Caco-2 (cell line): ENCODE measurements around the gene CFAP126. TPM values are rescaled to one million over a fixed set of nuclear protein-coding genes. Genes with fewer than 3 reads are reported as not detected.
A peak's percentile ranks its signal among the peaks of the same experiment; 100 is the strongest.
"Not testable (repeated sequence)": the region's sequence is repeated elsewhere in the genome, so short reads cannot be mapped to it uniquely, and the experiment has no call there.

Source experiments
- Bru-seq: library from RNA; stranded (reverse); fragments of 400-500 nt; gene quantifications from one replicate; lab custom pipeline; 2021; lab: Mats Ljungman, UMichigan
- BruChase-seq, 2 experiments: library from RNA; stranded (reverse); fragments of 400-500 nt; gene quantifications; one replicate each; lab custom pipeline; 2021; lab: Mats Ljungman, UMichigan
- BruUV-seq: library from RNA; stranded (reverse); fragments of 400-500 nt; replicated peaks from 2 replicates; lab custom pipeline; 2021; lab: Mats Ljungman, UMichigan
- CTCF ChIA-PET: fragments of 300-600 bp; sonication (Branson Sonifier 250); formaldehyde crosslinking; loops from one replicate; lab custom pipeline; 2022; ENCODE audit warnings: antibody characterized with exemption; lab: Charles Lee
- POLR2A ChIA-PET: fragments of 300-600 bp; sonication (Branson Sonifier 250); formaldehyde crosslinking; loops from one replicate; lab custom pipeline; 2022; ENCODE audit warnings: antibody characterized with exemption; lab: Charles Lee
- DNase-seq, 2 experiments: peaks; one replicate each; pipeline versions ENCODE4 v3.0.0 to v3.0.0-alpha.2; 2020 to 2022
- H3K27me3 ChIP-seq: replicated peaks from 2 replicates; pipeline ENCODE4 v1.6.0; 2011; ENCODE audit warnings: low read length; ENCODE audit not compliant: control insufficient read depth, insufficient read depth
- H3K36me3 ChIP-seq: 2 replicates; pipeline ENCODE4 v1.5.1; 2011; ENCODE audit warnings: low read length; ENCODE audit not compliant: control insufficient read depth, insufficient read depth
- H3K4me1 ChIP-seq: fragments of 250-450 bp; sonication (Bioruptor Pico); 2 replicates; pipeline ENCODE4 v1.5.1; 2020; ENCODE audit warnings: mild to moderate bottlenecking
- H3K4me3 ChIP-seq: 2 replicates; pipeline ENCODE4 v1.5.1; 2011; ENCODE audit warnings: low read depth, mild to moderate bottlenecking, control low read depth, low read length
- H3K9me3 ChIP-seq: fragments of 250-450 bp; sonication (Bioruptor Pico); 2 replicates; pipeline ENCODE4 v1.5.1; 2020; ENCODE audit warnings: mild to moderate bottlenecking, moderate library complexity
- H3K27ac Mint-ChIP-seq: one replicate; pipeline ENCODE4 v1.8.0; 2022; ENCODE audit warnings: mixed read lengths; ENCODE audit not compliant: unreplicated experiment
- H3K27me3 Mint-ChIP-seq: one replicate; pipeline ENCODE4 v1.8.0; 2022; ENCODE audit warnings: mixed read lengths; ENCODE audit not compliant: insufficient read depth, unreplicated experiment
- H3K36me3 Mint-ChIP-seq: one replicate; pipeline ENCODE4 v1.8.0; 2022; ENCODE audit warnings: mild to moderate bottlenecking, mixed read lengths; ENCODE audit not compliant: insufficient read depth, unreplicated experiment
- H3K4me1 Mint-ChIP-seq: one replicate; pipeline ENCODE4 v1.8.0; 2022; ENCODE audit warnings: low read depth, mixed read lengths; ENCODE audit not compliant: unreplicated experiment
- H3K4me3 Mint-ChIP-seq: one replicate; pipeline ENCODE4 v1.8.0; 2022; ENCODE audit warnings: mild to moderate bottlenecking, moderate library complexity, mixed read lengths; ENCODE audit not compliant: unreplicated experiment
- H3K9me3 Mint-ChIP-seq: one replicate; pipeline ENCODE4 v1.8.0; 2022; ENCODE audit warnings: mixed read lengths; ENCODE audit not compliant: unreplicated experiment
- CTCF ChIP-seq, 2 experiments: fragments of 200-600 bp in 1 of 2; IDR thresholded peaks; 1 replicate in 1 of 2; 2 replicates in 1 of 2; pipeline versions ENCODE4 v1.5.1 to v1.8.0; 2011 to 2022; ENCODE audit warnings: antibody characterized with exemption in 1 of 2, control low read depth in 1 of 2, inconsistent platforms in 1 of 2, low read depth in 1 of 2, low read length in 1 of 2, mild to moderate bottlenecking in 1 of 2, moderate library complexity in 1 of 2; ENCODE audit not compliant: insufficient read depth in 1 of 2, severe bottlenecking in 1 of 2, unreplicated experiment in 1 of 2
- intact Hi-C: fragments of 100-400 bp; cut with micrococcal nuclease; formaldehyde crosslinking; loops from one replicate; pipeline ENCODE4 v1.10.0; 2022; ENCODE audit not compliant: unreplicated experiment
- long read RNA-seq: library from polyadenylated mRNA; stranded (forward); transcript quantifications from one replicate; pipeline ENCODE4 v2.0.0, GENCODE V29; 2022
- total RNA-seq: library from RNA; stranded (reverse); gene quantifications from 2 replicates; pipeline ENCODE4 v1.2.3, GENCODE V29; 2022

The CFAP126 gene
- total RNA-seq (not detected in 2 replicates), Bru-seq, nascent RNA (not detected), BruChase-seq, experiment 1, labeled RNA remaining after a 2-hour chase (percentile 20 among the genes with signal in this experiment), BruChase-seq, experiment 2, labeled RNA remaining after a 6-hour chase (not detected)
- long read RNA-seq, result 0 reads

GRCh38 chr1:161367684-161368400 is at the start of gene CFAP126:
TSS of gene CFAP126 (minus strand) at chr1:161367876. CDS start at chr1:161367868, 8 bp downstream.
- CTCF ChIA-PET, result interaction anchor here (1.2 to 1.7 kb wide), 2 partner anchors 76 to 142 kb away, joined by 3 to 5 read pairs; partner anchors contain the start of gene TOMM40L
- intact Hi-C loops, result no loop called here
- no TSS peak for BruUV-seq

GRCh38 chr1:161413050-161413449 is 45.4 kb upstream of the CFAP126 start:
- POLR2A ChIA-PET, H3K9me3 ChIP-seq, H3K4me3 ChIP-seq, H3K36me3 ChIP-seq, intact Hi-C loops, H3K27ac Mint-ChIP-seq, H3K27me3 Mint-ChIP-seq, H3K9me3 Mint-ChIP-seq, H3K4me3 Mint-ChIP-seq, H3K36me3 Mint-ChIP-seq, BruUV-seq, H3K27me3 ChIP-seq: not testable (repeated sequence)
- H3K4me1 ChIP-seq, result peaks cover 15% of the 10 kb centered on the region
- CTCF ChIA-PET, result interaction anchor here (0.7 kb wide), 1 partner anchor 501 kb away, joined by 3 read pairs; no protein-coding TSS in a partner anchor
- H3K4me1 Mint-ChIP-seq, result peaks cover 11% of the 10 kb centered on the region
- DNase-seq, result peak in 1 of 2 experiments; percentile 47

More at GRCh38 chr1:161367684-161368400, at the start of gene CFAP126:
- no peak within 1 kb of the TSS for H3K4me3 ChIP-seq
- H3K4me3 Mint-ChIP-seq, result no peak within 1 kb of the TSS
- peak; percentile 60 to 69 for DNase-seq
- POLR2A ChIA-PET, result no interaction called here
- H3K9me3 ChIP-seq, result no peaks in the 10 kb centered on the region
- no peaks in the 10 kb centered on the region for H3K9me3 Mint-ChIP-seq
- no peaks in the 10 kb centered on the region for H3K4me1 Mint-ChIP-seq
- no peak for TF ChIP-seq CTCF (IDR thresholded peaks at IDR 0.05; ENCODE audit: insufficient read depth in 1 of 2, low read depth in 1 of 2, low read length in 1 of 2, severe bottlenecking in 1 of 2, unreplicated experiment in 1 of 2)
- no peaks in the 10 kb centered on the region for H3K27me3 Mint-ChIP-seq
- H3K36me3 Mint-ChIP-seq, result peaks cover 46% of the 10 kb centered on the region
- no peaks in the 10 kb centered on the region; the same call in 1 of the 2 replicates for H3K36me3 ChIP-seq
- peak within 1 kb of the TSS; percentile 30 for H3K27ac Mint-ChIP-seq
- H3K4me1 ChIP-seq, result no peaks in the 10 kb centered on the region
- no peaks in the 10 kb centered on the region for H3K27me3 ChIP-seq

GRCh38 chr1:161410636-161410970 is 42.9 kb upstream of the CFAP126 start:
- peaks cover 11% of the 10 kb centered on the region for H3K4me1 Mint-ChIP-seq
- intact Hi-C loops, DNase-seq, H3K4me3 ChIP-seq, H3K27me3 ChIP-seq, BruUV-seq, H3K36me3 ChIP-seq, POLR2A ChIA-PET, H3K9me3 ChIP-seq, H3K9me3 Mint-ChIP-seq, CTCF ChIA-PET, H3K4me3 Mint-ChIP-seq, H3K36me3 Mint-ChIP-seq, H3K27ac Mint-ChIP-seq, H3K27me3 Mint-ChIP-seq: not testable (repeated sequence)
- H3K4me1 ChIP-seq, result peaks cover 15% of the 10 kb centered on the region

- H3K4me3 Mint-ChIP-seq, CTCF ChIA-PET, H3K27ac Mint-ChIP-seq: not testable (repeated sequence)
These were observed 42.4 kb upstream of the CFAP126 start for GRCh38 chr1:161409848-161410635.

More at GRCh38 chr1:161409848-161410635, 42.4 kb upstream of the CFAP126 start:
- DNase-seq, BruUV-seq, H3K36me3 ChIP-seq, H3K9me3 Mint-ChIP-seq, H3K36me3 Mint-ChIP-seq, H3K27me3 Mint-ChIP-seq, POLR2A ChIA-PET, H3K9me3 ChIP-seq, intact Hi-C loops, H3K4me3 ChIP-seq, H3K27me3 ChIP-seq: not testable (repeated sequence)
- peaks cover 15% of the 10 kb centered on the region for H3K4me1 ChIP-seq
- peaks cover 11% of the 10 kb centered on the region for H3K4me1 Mint-ChIP-seq
